PC-3 (cell line): Measurements from ENCODE around the gene NALCN. TPM values are rescaled to one million over a fixed set of nuclear protein-coding genes. Genes with fewer than 3 reads are reported as not detected.

ENCODE experiments used
- ATAC-seq: fragments of 200-7000 bp; cut with Tn5 transposase; 2 replicates; pipeline ENCODE4 v1.9.1; 2020; ENCODE audit warnings: mild to moderate bottlenecking, moderate library complexity
- BruUV-seq: library from RNA; stranded (reverse); fragments of 400-500 nt; replicated peaks from 2 replicates; lab custom pipeline; 2021; lab: Mats Ljungman, UMichigan
- CTCF ChIA-PET: fragments of 300-600 bp; sonication (Branson Sonifier 250); formaldehyde crosslinking; loops from one replicate; lab custom pipeline; 2022; ENCODE audit warnings: antibody characterized with exemption; lab: Charles Lee
- POLR2A ChIA-PET: fragments of 300-600 bp; sonication (Branson Sonifier 250); formaldehyde crosslinking; loops from one replicate; lab custom pipeline; 2022; ENCODE audit warnings: antibody characterized with exemption; ENCODE audit not compliant: unreplicated experiment; lab: Charles Lee
- DNase-seq: peaks from one replicate; pipeline ENCODE4 v3.0.0-alpha.2; 2015
- H2AFZ ChIP-seq: fragments of 300-600 bp; sonication (generic); 2 replicates; pipeline ENCODE4 v1.6.0; 2016; ENCODE audit warnings: antibody characterized with exemption, low read length
- H3F3A ChIP-seq: fragments of 300-600 bp; sonication (generic); one replicate; pipeline ENCODE4 v1.6.0; 2017; ENCODE audit warnings: antibody characterized with exemption, low read length, control low read depth, mild to moderate bottlenecking; ENCODE audit not compliant: unreplicated experiment
- H3K27ac ChIP-seq: fragments of 300-600 bp; sonication (generic); 2 replicates; pipeline ENCODE4 v1.5.1; 2016; ENCODE audit warnings: mild to moderate bottlenecking, low read length
- H3K27me3 ChIP-seq: fragments of 300-600 bp; sonication (generic); 2 replicates; pipeline ENCODE4 v1.6.1; 2016; ENCODE audit warnings: low read length, mixed read lengths
- H3K36me3 ChIP-seq: fragments of 300-600 bp; sonication (generic); 2 replicates; pipeline ENCODE4 v1.6.1; 2016; ENCODE audit warnings: low read depth, mixed run types, low read length, mixed read lengths
- H3K4me1 ChIP-seq: fragments of 300-600 bp; sonication (generic); 2 replicates; pipeline ENCODE4 v1.5.1; 2016; ENCODE audit warnings: low read length; ENCODE audit not compliant: insufficient read depth
- H3K4me2 ChIP-seq: fragments of 300-600 bp; sonication (generic); 2 replicates; pipeline ENCODE4 v1.6.0; 2016; ENCODE audit warnings: low read length
- H3K4me3 ChIP-seq: fragments of 300-600 bp; sonication (generic); 2 replicates; pipeline ENCODE4 v1.5.1; 2016; ENCODE audit warnings: mild to moderate bottlenecking, low read length, mixed read lengths
- H3K79me2 ChIP-seq: fragments of 300-600 bp; sonication (generic); 2 replicates; pipeline ENCODE4 v1.6.1; 2017; ENCODE audit warnings: low read length, mixed read lengths
- H3K9ac ChIP-seq: fragments of 300-600 bp; sonication (generic); 2 replicates; pipeline ENCODE4 v1.6.0; 2016; ENCODE audit warnings: mild to moderate bottlenecking, low read length
- H3K9me2 ChIP-seq: fragments of 300-600 bp; sonication (generic); replicated peaks from 2 replicates; pipeline ENCODE4 v1.6.1; 2016; ENCODE audit warnings: mixed run types, low read length, mixed read lengths
- H3K9me3 ChIP-seq: fragments of 300-600 bp; sonication (generic); 2 replicates; pipeline ENCODE4 v1.6.1; 2016; ENCODE audit warnings: low read length, mixed read lengths
- H4K20me1 ChIP-seq: fragments of 300-600 bp; sonication (generic); 2 replicates; pipeline ENCODE4 v1.6.1; 2016; ENCODE audit warnings: low read length, mixed read lengths
- EZH2 ChIP-seq: fragments of 300-600 bp; sonication (generic); IDR thresholded peaks from one replicate; pipeline ENCODE4 v1.6.1; 2017; ENCODE audit warnings: antibody characterized with exemption, mild to moderate bottlenecking, low read length; ENCODE audit not compliant: unreplicated experiment
- EZH2phosphoT487 ChIP-seq: fragments of 300-600 bp; sonication (generic); IDR thresholded peaks from 2 replicates; pipeline ENCODE4 v1.6.1; 2018; ENCODE audit warnings: mild to moderate bottlenecking, antibody characterized with exemption, low read length, borderline replicate concordance
- intact Hi-C: fragments of 100-400 bp; cut with micrococcal nuclease; formaldehyde crosslinking; loops from 2 replicates; pipeline ENCODE4 v1.9.0; 2023
- total RNA-seq: library from RNA; depleted of rRNA; stranded (reverse); fragments of >200 nt; gene quantifications from 2 replicates; pipeline ENCODE4 v1.2.3, GENCODE V29; 2014
- TF ChIP-seq, protein P1 (sequence below): fragments of 300-600 bp; sonication (generic); conservative IDR thresholded peaks from 2 replicates; pipeline ENCODE4 v1.5.1; 2017; ENCODE audit warnings: antibody characterized with exemption, low read depth, mild to moderate bottlenecking, low read length

The NALCN gene
- total RNA-seq, 1 experiment from 2014 or later: 11.8 TPM

GRCh38 chr13:101204270-101205020, 211.9 kb downstream of the NALCN start:
- Histone ChIP-seq H3K27me3 (no peaks in the 10 kb centered on the region), H3K79me2 (no peaks in the 10 kb centered on the region), H4K20me1 (no peaks in the 10 kb centered on the region), H3K36me3 (no peaks in the 10 kb centered on the region), H3K9me2 (no peaks in the 10 kb centered on the region), H3K9ac (no peak overlapping the region), H3K9me3 (no peaks in the 10 kb centered on the region), H3K4me3 (no peak overlapping the region), H3K4me2 (no peak overlapping the region), H3F3A (peaks cover 4% of the 10 kb centered on the region), H2AFZ (no peak overlapping the region), H3K4me1 (peaks cover 9% of the 10 kb centered on the region), H3K27ac (no peak overlapping the region)
- DNase-seq (no peak), ATAC-seq (no peak)
- intact Hi-C loops: no loop called here
- TF ChIP-seq, protein P1, sequence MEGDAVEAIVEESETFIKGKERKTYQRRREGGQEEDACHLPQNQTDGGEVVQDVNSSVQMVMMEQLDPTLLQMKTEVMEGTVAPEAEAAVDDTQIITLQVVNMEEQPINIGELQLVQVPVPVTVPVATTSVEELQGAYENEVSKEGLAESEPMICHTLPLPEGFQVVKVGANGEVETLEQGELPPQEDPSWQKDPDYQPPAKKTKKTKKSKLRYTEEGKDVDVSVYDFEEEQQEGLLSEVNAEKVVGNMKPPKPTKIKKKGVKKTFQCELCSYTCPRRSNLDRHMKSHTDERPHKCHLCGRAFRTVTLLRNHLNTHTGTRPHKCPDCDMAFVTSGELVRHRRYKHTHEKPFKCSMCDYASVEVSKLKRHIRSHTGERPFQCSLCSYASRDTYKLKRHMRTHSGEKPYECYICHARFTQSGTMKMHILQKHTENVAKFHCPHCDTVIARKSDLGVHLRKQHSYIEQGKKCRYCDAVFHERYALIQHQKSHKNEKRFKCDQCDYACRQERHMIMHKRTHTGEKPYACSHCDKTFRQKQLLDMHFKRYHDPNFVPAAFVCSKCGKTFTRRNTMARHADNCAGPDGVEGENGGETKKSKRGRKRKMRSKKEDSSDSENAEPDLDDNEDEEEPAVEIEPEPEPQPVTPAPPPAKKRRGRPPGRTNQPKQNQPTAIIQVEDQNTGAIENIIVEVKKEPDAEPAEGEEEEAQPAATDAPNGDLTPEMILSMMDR: no peak
- no peak for TF ChIP-seq EZH2
- no peak for TF ChIP-seq EZH2phosphoT487
- ChIA-PET CTCF (interaction anchor here (0.5 kb wide), 1 partner anchor 1731 kb away, joined by 3 read pairs; no protein-coding TSS in a partner anchor), POLR2A (no interaction called here)
- no TSS peak for BruUV-seq

DNA sequence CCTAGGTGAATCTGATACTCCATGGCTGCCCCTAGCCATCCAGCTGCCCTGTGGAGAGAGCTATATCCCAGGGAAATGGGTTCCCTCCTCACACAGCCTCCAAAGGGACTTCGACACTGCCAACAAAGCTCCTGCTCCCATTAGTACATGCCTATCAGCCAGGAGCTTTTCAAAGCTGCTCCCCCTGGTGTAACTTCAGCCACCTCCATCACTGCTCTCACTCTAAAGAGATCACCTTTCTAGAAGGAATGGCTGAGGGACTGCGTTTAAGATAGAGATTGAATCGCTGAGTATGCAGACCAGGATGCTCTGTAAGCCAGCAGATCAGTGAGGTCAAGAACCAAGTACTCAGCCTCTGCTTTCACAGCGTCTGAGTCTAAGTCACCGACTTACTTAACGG, 213.7 kb downstream of the NALCN start:
- Histone ChIP-seq H2AFZ (no peak overlapping the region), H3K4me3 (no peak overlapping the region), H3K4me2 (no peak overlapping the region), H3K27me3 (no peaks in the 10 kb centered on the region), H3K4me1 (no peaks in the 10 kb centered on the region), H3K79me2 (no peaks in the 10 kb centered on the region), H3K27ac (no peak overlapping the region), H3K9me3 (no peaks in the 10 kb centered on the region), H3K9ac (no peak overlapping the region), H3K36me3 (no peaks in the 10 kb centered on the region), H3F3A (no peaks in the 10 kb centered on the region), H4K20me1 (no peaks in the 10 kb centered on the region), H3K9me2 (no peaks in the 10 kb centered on the region)
- BruUV-seq: no TSS peak
- CTCF ChIA-PET: no interaction called here
- ATAC-seq (no peak), DNase-seq (peak; percentile 3)
- intact Hi-C loops: no loop called here
- POLR2A ChIA-PET: no interaction called here
- TF ChIP-seq EZH2 (no peak), EZH2phosphoT487 (no peak)
- TF ChIP-seq, protein P1: no peak

DNA sequence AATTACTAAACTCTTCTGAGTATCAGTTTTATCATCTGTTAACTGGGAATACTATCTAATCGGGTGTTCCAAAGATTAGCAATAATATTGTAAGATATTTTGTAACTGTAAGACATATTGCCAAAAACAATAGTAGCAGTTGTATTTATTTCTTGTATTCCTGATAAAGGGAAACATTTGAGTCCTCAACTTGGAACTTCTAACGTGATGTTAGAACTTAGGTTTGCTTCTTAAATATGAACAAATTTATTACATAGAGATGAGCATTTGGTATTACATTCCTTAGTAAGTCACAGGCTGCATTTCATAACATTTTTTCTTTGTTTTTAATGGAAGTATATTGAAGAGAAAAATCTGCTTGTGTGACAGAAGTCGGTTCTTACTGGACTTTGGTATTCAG, 225.3 kb downstream of the NALCN start:
- Histone ChIP-seq H3K4me3 (no peak overlapping the region), H2AFZ (no peak overlapping the region), H3K36me3 (no peaks in the 10 kb centered on the region), H3K9ac (no peak overlapping the region), H4K20me1 (no peaks in the 10 kb centered on the region), H3K27me3 (no peaks in the 10 kb centered on the region), H3K27ac (no peak overlapping the region), H3F3A (no peaks in the 10 kb centered on the region), H3K4me1 (no peaks in the 10 kb centered on the region), H3K9me3 (no peaks in the 10 kb centered on the region), H3K4me2 (no peak overlapping the region), H3K9me2 (no peaks in the 10 kb centered on the region), H3K79me2 (no peaks in the 10 kb centered on the region)
- ATAC-seq (no peak), DNase-seq (no peak)
- no TSS peak for BruUV-seq
- TF ChIP-seq EZH2 (no peak), EZH2phosphoT487 (no peak)
- TF ChIP-seq, protein P1: no peak
- ChIA-PET CTCF (no interaction called here), POLR2A (no interaction called here)
- intact Hi-C loops: no loop called here
